GM19328 (cell line): ENCODE measurements around the gene SSBP3.
"Not testable (repeated sequence)": the region's sequence is repeated elsewhere in the genome, so short reads cannot be mapped to it uniquely, and the experiment has no call there.

ENCODE experiments used
- ATAC-seq: cut with Tn5 transposase; IDR thresholded peaks from one replicate; pipeline ENCODE4 v1.9.1; 2021; ENCODE audit warnings: mild to moderate bottlenecking, moderate library complexity; ENCODE audit not compliant: unreplicated experiment

The SSBP3 gene

GRCh38 chr1:54406339-54407153 lies at the start of gene SSBP3:
TSS of gene SSBP3 (minus strand) at chr1:54406394.
- ATAC-seq, result peak; percentile 75

- no peak for ATAC-seq
Measured at GRCh38 chr1:54453509-54453908, 47.3 kb upstream of the SSBP3 start.

- ATAC-seq, result no peak
Measured at GRCh38 chr1:54453022-54453421, 46.8 kb upstream of the SSBP3 start.

DNA sequence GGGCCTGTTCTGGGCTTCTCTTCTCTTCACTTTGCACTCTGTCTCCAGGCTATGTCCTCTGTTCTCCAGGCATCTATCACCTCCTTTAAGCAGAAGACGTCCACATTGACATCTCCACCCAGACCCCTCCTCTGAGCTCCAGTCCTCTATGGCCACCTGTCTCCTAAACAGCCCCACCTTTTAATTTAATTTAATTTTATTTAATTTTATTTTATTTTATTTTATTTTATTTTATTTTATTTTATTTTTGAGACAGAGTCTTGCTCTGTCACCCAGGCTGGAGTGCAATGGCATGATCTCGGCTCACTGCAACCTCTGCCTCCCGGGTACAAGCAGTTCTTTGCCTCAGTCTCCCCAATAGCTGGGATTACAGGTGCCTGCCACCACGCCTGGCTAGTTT lies 43.2 kb upstream of the SSBP3 start:
- not testable (repeated sequence) for ATAC-seq

DNA sequence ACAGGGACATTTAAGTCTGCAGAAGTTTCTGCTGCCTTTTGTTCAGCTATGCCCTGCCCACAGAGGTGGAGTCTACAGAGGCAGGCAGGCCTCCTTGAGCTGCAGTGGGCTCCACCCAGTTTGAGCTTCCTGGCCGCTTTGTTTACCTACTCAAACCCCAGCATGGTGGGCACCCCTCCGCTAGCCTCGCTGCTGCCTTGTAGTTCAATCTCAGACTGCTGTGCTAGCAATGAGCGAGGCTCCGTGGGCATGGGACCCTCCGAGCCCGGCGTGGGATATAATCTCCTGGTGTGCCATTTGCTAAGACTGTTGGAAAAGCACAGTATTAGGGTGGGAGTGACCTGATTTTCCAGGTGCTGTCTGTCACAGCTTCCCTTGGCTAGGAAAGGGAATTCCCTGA lies 42.6 kb upstream of the SSBP3 start:
- not testable (repeated sequence) for ATAC-seq

- ATAC-seq, result not testable (repeated sequence)
Measured at GRCh38 chr1:54447081-54447480, 40.9 kb upstream of the SSBP3 start.

DNA sequence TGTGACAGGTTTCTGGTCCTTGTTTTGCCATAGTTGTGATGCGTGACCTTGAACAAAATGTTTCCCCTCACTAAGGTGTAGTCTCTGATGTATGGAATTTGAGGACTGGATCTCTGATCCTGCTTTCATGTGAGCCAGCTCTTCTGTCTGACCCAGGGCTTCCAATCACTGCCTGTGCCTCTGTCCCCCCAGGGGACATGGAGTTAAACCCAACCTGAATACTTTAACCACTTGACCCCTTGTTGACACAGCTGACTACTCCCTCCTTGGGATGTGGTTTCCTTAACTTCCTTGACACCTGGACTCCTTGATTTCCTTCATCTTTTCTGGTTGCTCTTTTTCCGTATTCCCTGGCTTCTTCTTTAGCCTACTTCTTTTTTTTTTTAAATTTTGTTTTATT lies 36.0 kb upstream of the SSBP3 start:
- no peak for ATAC-seq

- ATAC-seq, result no peak
Measured at GRCh38 chr1:54439550-54440223, 33.5 kb upstream of the SSBP3 start.

GRCh38 chr1:54437783-54438182 lies 31.6 kb upstream of the SSBP3 start:
- ATAC-seq, result no peak

DNA sequence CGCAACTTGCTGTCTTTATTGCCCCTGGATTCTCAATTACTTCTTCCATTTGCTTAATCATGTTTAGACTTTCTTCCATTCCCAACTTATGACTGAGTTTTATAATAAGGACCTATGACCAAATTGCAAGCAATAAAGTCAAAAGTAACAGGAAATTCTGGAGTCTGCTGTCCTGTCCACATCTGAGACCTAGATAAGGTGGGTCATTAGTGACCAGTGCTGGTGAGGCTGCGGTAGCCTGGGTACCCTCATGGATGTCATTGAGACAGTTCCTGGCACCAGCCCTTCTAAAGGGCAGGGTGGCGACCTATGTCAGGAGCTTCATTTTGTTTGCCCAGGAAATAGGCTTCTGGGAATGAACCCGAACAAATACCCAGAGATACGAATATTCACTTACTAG lies 30.6 kb upstream of the SSBP3 start:
- no peak for ATAC-seq

DNA sequence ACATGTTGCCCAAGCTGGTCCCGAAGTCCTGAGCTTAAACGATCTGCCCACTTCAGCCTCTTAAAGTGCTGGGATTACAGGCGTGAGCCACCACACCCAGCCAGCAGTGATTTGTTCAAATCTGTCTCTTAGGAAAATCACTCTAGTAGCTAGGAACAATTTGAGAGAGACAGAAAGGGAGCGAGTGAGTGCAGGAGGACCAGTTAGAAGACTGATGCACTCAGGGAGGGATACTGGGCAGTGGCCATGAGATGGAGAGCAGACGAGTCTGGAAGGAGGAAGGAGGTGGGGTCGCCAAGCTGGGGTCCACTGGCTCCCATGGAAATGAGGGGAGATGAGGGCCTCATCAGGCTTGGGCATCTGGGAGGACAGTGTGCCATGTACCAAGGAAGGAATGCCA lies 23.6 kb upstream of the SSBP3 start:
- no peak for ATAC-seq

- no peak for ATAC-seq
Measured at GRCh38 chr1:54428837-54429518, 22.8 kb upstream of the SSBP3 start.

DNA sequence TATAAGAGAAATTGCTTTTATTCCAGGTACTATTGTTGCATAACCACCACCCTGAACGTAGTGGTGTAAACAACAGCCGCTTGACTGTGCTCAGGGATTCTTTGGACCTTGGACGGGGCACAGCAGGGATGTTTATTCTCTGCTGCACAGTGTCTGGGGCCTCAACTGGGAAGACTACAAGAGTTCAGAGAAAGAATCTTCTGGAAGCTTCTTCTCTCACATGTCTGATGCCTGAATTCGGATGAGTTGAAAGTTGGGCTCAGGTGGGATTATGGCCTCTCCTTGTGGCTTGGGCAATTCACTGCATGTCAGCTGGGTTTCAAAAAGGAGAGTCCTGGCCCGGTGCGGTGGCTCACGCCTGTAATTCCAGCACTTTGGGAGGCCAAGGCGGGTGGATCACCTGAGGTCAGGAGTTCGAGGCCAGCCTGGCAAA lies 19.0 kb upstream of the SSBP3 start:
- ATAC-seq, result no peak

DNA sequence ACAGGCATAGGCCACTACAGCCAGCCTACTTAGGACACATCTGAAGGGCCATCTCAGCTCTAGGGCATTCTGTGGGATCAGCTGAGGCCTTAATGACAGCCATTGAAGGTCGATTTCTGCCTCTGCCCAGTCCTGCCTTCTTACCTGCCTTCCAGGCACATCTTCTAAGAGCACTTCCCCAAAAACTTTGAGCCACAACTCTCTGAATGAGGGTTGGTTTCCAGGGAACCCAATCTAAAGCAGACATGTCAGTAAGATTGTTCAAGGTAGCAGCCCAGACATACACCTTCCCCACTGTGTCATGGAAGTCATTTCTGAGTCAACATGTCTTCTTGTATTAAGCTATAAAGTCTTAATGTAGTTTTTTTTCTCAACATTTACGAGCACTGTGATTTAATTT lies 18.2 kb upstream of the SSBP3 start:
- ATAC-seq, result no peak

DNA sequence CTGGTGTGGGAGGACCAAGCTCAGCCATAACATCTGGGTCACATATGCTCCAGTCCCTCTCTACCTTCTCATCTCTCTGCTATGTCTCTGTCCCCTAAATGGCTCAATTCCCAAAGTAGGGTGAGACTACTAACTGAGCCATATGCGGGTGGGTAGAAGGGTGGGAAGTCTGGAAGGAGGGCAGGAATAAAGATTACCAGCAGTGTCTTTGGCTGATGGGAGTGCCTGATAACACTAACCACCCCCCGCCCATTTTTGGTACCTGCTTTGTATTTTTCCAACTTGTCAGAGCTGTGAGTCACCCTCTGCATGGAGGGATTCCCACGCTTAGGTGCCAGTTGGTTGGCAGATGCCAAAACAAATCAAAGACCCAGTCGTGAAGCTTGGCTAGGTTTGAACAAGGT lies 14.9 kb upstream of the SSBP3 start:
- ATAC-seq, result no peak

- not testable (repeated sequence) for ATAC-seq
Measured at GRCh38 chr1:54418598-54418997, 12.4 kb upstream of the SSBP3 start.

- no peak for ATAC-seq
Measured at GRCh38 chr1:54417123-54417522, 10.9 kb upstream of the SSBP3 start.

DNA sequence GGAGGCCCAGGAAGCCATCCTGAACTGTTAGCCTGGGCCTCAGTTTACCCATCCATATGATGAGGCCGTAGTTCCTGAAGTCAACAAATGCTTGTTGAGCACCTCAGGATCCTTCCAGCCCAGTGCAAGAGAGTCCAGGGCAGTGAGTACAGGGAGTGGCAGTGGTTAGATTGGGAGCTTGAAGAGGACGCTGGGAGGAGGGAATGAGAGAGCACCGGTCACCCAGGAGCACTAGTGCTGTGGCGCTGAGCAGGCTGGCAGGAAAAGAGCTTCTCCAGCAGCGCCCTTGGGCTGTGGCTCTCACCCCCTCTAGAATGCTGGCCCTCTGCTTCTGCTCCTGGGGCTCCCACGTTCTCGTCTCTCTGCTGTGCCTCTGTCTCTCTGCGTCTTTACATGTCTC lies 10.2 kb upstream of the SSBP3 start:
- no peak for ATAC-seq

DNA sequence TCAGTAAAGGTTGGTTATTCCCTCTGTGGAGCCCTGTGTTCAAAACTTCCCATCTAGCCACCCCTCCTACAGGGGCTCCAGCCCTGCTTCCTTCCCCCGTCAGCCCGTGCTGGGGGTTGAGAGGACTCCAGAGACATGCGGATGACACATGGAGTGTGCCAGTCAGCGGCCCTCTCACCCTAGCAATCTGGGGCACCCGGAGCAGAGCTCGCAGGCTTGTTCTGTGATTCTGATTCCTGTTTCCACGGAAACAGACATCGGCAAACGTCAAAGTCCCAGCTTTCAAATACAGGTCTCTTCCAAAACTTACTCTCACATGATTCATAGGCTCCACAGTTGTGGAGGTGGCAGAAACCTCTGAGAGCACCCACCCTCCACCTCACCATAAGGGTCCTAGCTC lies 9.8 kb upstream of the SSBP3 start:
- no peak for ATAC-seq

DNA sequence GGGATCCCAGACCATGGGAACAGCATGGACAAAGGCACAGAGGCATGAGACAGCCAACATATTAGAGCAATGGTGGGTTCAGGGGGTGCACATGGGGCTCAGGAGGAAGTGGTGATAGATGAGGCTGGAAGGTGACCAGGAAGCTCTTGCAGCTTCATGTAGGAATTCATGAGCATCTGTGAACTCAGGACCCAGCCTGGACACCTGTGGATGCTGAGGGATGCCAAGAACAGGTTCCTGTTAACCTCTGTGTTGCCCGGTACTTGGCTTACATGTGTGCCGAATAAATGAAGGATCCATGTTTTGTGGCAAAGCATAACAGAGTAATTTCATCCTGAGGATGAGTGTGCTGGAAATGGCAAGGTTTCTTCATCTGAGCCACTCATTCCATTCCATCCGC lies 9.3 kb upstream of the SSBP3 start:
- ATAC-seq, result no peak

- no peak for ATAC-seq
Measured at GRCh38 chr1:54413732-54414131, 7.5 kb upstream of the SSBP3 start.

DNA sequence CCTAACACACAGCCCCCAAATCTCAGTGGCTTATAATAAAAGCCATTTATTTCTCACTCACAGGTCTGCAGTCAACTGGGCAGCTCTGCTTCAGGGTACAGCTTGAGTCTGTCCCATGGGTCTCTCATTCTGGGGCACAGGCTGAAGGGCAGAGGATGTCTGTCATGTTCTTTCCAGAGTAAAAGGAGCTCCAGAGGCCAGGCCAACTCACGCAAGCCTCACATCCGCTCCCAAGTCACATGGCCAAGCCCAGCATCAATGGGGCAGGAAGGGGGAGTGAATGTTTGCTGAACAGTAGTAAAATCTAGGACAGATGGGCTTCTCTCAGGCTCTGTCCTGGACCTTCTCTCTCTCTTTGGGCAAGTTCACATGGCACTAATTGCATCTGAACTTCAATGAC lies 7.1 kb upstream of the SSBP3 start:
- ATAC-seq, result no peak
